Measurements from ENCODE around the gene ZNF197.
"Not testable (repeated sequence)": the region's sequence is repeated elsewhere in the genome, so short reads cannot be mapped to it uniquely, and the experiment has no call there.

The ZNF197 gene

DNA sequence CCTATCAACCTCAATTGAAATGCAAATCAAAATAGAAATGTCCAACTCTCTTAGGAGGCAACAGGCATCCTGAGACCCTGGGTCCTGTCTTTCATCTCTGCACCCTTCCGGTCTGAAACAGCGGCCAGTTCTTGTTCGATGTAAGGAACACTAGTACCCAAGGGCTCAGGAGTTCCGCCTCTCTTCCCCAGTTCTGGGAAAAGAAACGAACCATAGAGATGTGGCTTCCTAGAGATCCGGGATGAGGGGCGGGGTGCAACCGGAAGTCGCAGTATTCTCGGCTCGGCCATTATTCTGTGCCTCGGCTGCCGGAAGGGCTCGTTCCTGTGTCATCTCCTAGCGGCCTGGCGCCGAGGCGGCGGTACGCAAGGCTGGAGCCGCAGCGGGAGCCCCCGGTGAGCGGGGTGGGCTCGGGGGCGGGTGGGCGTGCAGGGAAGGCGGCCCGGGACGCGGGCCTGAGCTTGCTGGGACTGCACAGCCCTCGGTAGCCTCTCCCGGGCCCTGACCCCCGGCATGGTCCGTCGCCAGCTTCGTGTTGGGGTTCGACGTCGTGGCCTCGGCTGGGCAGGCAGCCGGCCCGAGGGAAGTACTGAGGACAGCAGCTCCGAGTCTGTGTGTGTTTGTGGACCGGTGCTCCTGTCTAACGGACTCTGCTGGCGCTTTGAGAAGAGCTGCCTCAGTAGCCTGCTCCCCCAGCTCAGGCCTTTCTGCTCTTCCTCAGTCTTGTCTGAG, at the start of gene ZNF197:
TSS of gene ZNF197 (plus strand) at position 288 of the 732 bp plus-strand sequence. CDS start 4,119 bp downstream, outside the sequence.
- DNase-seq, result no peak

DNA sequence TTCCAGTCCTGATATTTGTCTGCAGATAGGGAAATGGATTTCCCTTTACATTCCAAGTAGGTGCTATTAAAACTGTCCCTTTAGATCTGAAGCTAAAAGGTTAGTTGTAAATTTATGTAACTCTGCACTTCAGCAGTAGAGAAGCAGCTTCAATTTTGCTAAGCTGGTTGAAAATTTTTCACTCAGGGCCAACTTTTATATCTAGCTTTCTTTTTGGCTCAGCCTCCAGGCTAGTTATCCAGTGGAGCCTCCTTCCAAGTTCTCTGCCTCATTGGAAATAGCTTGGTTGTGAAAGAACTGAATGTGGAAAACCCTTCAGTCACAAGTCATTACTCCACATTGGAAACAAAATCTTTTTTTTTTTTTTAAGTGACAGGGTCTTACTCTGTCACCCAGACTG, 48.2 kb upstream of the ZNF197 start:
- DNase-seq, result no peak

DNA sequence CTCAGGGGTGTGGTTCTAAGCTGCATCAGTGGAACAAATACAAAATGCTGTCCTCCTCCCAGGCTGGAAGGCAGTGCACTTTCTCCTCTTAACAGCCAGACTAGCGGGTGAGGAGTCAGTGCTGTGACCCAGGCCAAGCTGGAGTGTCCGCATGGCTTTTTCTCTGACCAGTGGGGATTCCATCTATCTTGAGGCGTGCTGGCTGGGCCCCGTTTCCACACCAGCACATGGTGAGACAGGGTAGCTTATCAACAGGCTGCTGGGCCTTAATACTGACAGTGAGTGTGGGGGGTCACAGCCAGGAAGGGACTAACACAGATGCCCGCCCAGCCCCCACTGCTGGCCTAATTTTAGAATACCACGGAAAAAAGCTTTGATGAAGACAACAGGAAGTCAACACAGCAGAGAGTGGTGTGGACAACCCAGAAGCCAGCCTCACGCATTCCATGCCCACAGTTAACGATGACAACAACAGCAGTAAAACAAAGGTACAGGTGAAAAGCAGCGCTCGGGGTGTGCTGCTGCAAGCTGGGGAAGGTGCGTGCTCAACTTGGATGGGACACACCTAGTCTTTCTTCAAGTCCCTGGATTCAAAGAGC, 47.4 kb upstream of the ZNF197 start:
- not testable (repeated sequence) for DNase-seq

DNA sequence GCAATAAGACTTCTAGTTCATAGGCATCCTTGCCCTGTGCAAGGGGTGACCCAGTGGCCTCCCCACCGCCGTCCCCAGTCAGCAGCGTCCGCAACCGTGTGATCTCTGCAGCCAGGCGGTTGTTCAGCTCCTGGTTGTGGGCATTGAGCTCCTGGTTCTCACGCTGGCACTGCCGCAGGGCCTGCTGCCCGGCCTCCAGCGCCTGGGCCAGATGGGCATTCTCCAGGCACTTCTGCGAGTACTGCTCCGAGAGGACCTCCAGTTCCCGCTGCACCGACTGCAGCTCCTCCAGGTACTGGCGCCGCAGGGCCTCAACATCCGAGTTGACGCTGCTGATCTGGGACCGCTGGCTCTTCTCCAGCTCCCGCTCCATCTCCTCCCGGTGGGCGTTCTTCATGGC, 46.5 kb upstream of the ZNF197 start:
- DNase-seq, result not testable (repeated sequence)

DNA sequence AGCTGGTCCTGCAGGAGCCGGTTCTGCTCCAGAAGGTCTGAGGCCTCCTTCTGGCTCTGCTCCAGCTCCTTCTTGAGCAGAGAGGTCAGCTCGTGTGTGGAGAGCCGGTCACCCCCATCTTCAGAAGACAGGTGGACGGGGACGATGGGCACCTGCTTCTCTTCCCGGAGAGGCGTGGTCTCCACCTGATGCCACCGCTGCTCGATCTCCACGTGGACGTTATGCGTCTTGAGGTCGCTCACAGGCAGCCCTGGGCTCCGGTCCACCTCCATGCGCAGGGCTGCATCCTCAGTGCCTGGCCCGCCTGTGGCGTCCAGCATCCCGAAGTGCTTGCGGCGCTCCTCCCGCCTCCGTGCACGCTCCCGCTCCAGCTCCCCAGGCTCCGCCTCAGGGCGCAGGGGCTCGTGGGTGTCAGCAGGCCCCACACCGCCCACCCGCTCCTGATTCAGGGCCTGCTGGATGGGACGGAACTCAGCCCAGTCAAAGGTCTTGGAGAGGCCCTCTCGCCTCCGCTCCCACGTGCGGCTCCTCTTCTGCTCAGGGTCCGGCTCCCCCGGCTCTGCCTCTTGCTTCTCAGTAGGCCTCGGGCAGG, 45.8 kb upstream of the ZNF197 start:
- not testable (repeated sequence) for DNase-seq

DNA sequence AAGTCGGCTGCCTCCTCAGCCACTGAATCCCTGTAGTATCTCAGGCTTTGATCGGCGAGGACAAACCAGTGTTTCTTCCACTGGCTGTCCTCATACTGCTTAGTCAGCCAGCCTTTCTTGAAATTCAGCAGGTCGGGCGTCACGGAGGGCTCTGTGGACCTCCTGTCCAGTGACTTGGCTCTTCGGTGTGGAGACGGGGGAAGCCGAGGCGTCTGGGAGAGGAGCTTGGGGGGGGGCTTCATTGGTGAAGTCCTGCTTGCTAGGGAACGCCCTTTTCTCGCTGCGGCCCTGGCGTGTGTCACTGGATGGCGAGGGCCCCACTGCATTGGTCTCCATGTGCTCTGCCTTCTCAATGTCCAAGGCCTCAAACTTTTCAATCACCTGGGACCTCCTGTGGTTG, 45.1 kb upstream of the ZNF197 start:
- DNase-seq, result not testable (repeated sequence)

DNA sequence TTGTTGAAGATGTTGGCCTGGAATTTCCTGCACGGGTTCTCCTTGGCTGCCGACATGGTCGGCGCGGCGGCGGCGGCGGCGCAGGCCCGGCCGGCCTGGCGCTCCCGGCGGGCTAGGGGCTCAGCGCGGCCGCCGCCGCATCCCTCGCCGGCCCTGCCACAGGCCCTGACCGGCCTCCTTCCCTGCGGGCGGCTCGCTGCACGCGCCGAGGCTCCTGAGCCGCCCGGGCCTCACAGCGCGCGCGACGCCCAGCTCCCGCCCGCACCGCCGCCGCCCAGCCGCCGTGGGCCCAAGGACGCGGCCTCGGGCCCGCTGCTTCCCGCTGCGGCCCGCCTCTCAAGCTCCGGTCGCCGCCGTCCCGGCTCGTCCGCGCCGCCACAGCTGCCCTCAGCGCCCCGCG, 43.9 kb upstream of the ZNF197 start:
- not testable (repeated sequence) for DNase-seq

DNA sequence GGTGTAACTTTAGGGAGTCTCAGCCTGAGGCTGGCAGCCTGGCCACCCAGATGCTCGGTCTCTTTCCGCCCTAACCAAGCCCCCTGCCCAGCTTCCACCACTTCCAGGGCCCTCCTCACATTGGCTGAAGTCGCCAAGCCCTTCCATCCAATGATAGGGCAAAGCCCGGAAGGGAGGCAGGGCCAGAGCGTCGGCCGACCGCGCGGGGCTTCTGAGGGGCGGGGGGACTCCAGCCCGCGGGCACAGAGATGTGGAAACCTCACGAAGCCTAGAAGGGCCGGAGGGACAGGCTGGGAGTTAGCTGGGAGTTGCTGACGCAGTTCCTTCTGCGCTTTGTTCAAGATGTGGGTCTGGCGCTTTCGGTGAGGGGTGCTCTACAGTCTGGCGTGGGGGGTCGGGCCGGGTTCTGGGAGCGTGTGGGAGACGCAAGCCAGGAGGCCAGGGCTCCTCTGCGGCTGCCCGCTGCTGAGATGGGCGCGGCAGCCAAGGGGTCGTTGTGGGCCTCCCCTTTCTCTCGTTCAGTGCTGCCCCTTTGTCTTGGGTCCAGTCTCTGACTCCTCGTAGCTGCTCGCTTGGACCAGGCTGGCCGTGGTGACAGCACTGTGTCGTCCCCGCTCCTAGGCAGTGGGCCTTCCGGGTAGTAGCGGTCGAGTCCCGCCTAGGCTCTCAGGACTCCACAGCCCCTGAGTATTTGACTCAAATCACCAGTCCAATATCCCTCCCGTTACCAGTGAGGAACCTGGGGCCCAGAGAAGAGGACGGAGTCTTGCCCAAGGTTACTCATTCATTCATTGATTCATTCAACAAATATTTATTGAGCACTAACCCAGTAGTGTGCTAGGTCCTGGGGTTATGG, 40.0 kb upstream of the ZNF197 start, which contains the start of gene ZNF660:
TSS of gene ZNF660 (plus strand) at position 319 of the 856 bp plus-strand sequence. CDS start 9,230 bp downstream, outside the sequence.
- peak; percentile 14 for DNase-seq

DNA sequence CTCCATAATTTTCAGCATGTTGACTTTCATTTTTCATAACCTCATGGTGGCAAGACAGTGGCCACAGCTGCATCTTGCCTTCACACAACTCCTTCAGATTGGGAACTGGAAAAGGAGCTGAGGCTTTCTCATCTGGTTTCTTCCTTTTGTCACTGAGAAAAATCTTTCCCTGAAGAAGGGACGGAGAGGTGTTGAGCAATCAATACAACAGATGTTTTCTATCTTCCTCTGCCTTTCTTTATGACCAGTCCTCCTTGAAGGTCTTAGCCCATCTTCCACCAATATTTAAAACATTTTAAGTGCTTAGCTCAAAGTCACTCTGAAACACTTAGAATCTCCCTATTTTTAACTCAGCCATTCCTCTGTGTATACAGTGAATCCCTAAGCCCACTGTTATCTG, 28.2 kb upstream of the ZNF197 start:
- DNase-seq, result no peak

DNA sequence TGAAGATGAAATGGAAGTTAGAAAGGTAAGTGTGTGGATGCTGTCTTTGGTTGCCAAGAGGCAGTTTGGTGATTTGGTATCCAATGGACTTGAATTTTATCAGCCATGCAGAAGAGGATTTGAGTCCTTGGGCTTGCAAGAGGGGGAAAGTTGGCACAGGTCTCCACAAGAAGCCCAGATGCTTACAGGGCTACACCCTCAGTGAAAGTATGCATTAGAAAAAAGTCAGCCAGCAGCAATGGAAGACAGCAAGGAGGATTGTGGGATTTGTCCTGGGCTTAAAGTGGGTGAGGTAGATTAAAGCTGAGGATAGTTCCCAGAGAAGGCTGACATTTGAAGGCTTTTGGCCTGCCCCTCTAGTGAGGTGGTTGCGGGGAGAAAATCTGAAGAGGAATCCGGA, 23.1 kb upstream of the ZNF197 start:
- no peak for DNase-seq

DNA sequence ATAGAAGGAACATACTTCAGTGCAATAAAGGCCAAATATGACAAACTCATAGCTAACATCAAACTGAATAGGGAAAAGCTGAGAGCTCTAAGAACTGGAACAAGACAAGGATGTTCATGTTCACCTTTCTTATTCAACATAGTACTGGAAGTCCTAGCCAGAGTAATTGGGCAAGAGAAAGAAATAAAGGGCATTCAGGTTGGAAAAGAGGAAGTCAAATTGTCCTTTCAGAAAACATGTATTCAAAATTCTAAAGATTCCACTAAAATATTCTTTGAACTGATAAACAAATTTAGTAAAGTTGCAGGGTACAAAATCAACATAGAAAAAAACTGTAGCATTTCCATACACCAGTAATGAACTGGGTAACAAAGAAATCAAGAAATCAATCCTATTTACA, 12.2 kb upstream of the ZNF197 start:
- no peak for DNase-seq

DNA sequence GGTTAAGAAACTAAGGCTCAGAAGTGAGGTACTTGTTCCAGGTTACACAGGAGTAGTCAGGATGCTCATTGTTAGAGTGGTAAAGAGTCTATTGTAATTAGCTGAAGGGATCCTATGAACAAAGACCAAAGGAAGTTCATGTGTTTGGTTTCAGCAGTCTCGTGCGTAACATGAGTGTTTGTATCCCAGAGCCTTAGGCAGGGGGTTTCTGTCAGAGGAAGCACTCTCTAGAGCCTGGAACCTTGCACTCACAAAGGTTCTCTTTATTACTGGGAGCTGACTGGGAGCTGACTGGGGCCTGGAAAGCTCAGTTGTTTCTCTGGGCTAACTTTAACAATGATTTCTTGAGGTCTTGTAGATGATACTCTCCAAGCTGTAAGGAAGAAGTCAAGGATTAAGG, 3.9 kb downstream of the ZNF197 start:
- no peak for DNase-seq

DNA sequence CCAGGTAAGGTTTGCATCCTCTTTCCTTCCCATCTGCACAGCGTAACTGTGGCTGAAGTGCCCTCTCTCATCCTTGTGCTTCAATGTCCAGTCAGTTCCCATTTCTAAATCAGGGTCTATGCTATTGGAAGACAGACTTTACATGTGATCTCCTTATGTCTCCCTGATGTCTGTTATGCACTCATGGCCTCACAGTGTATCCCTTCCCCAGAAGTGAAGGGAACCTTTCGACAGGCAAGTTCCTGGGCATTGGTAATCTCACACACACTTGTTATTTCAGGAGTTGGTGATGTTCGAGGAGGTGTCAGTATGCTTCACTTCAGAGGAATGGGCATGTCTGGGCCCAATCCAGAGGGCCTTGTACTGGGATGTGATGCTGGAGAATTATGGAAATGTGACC, 7.4 kb downstream of the ZNF197 start:
- DNase-seq, result no peak

DNA sequence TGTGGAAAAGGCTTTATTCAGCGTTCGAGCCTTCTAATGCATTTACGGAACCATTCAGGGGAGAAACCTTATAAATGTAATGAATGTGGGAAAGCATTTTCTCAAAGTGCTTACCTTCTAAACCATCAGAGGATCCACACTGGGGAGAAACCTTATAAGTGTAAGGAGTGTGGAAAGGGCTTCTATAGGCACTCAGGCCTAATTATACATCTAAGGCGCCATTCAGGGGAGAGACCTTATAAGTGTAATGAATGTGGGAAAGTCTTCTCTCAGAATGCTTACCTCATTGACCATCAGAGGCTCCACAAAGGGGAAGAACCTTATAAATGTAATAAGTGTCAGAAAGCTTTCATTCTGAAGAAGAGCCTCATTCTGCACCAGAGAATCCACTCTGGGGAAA, 17.5 kb downstream of the ZNF197 start:
- no peak for DNase-seq

DNA sequence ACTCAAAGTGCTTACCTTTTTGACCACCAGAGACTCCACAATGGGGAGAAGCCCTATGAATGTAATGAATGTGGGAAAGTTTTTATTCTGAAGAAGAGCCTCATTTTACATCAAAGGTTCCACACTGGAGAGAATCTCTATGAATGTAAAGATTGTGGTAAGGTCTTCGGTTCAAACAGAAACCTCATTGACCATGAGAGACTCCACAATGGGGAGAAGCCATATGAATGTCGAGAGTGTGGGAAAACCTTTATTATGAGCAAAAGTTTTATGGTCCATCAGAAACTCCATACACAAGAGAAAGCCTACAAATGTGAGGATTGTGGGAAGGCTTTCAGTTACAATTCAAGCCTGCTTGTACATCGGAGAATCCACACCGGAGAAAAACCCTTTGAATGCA, 18.2 kb downstream of the ZNF197 start:
- DNase-seq, result no peak

DNA sequence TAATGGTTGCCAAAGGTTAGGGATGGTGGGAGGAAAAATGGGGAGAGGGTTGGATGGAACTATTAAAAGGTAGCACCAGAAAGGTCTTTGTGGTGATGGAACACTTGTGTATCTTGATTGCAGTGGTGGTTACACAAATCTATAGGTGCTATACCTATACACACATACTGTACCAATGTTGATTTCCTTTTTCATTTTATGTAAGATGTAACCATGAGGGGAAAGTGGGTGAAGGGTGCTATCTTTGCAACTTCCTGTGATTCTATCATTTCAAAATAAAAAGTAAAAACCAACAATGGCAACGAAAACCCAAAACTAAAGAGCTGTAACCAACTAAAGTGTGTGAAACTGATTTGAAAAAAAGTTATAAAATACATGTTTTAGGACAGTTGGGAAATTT, 22.9 kb downstream of the ZNF197 start:
- DNase-seq, result no peak

DNA sequence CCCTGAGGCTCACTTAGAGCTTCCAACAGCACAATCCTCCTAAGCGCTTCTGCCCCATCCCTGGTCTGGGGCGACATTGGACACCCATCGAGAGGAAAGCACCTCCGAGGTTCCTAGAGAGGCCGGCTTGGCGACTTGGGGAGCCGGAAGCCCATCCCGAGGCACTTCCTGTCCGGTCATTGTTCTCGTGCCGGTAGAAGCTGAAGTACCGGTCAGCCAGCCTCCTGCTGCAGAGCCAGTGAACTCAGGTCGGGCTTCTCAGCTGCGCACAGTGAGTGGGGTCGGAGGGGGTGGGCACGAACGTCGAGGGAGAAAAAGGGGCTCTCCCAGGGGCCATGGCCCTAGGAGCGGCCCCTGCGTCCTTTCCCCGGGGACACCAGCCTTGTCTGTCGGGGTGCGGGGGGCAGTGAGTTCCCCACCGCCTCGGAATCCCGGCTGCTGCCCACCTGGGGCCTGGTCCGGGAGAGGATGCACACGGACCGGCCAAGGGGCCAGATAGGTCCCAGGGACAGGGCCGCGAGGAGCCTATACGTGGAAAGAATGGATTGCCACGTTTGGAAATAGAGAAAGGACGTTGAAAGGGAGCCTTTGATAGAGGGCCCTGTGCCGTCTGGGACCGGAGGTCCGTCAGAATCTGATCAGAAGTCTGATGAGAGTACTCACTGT, 23.9 kb downstream of the ZNF197 start, which contains the start of gene ZNF35:
TSS of gene ZNF35 (plus strand) at position 169 of the 666 bp plus-strand sequence. CDS start 2,336 bp downstream, outside the sequence.
- DNase-seq, result no peak

DNA sequence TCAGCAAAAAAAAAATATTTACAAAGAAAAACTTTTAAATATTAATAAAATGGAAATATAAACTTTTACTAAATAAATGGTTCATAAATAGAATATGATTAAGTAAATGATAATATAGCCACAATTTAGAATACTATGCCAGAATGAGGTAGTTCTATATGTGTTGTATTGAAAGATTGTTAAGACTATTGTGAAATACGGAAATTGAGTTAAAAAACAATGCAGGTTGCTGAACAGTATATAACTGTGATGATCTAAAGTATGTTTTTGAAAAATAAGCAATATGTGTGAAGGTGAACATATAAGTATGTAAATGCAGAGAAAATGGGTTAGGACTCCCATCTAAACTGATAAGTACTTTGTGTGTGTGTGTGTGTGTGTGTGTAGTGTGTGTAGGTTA, 24.9 kb downstream of the ZNF197 start:
- DNase-seq, result no peak

DNA sequence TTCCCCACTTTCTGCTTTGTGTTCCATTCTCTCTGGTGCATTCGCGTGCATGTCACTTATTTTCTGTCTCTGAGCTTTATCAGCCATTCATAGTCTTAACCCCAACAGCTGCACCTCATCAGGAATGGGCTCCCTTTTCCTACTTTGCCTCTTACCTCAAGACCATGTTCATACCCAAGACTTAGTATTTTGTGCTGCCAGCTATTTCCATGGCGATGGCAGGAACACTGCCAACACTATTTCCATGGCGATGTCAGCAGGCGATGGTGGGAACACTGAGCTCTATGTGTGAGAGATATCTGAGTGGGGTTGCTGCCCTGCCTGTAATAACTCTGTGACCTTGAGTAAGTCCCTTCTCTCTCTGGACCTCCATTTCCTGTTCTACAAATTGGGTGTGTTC, 29.2 kb downstream of the ZNF197 start:
- DNase-seq, result no peak

DNA sequence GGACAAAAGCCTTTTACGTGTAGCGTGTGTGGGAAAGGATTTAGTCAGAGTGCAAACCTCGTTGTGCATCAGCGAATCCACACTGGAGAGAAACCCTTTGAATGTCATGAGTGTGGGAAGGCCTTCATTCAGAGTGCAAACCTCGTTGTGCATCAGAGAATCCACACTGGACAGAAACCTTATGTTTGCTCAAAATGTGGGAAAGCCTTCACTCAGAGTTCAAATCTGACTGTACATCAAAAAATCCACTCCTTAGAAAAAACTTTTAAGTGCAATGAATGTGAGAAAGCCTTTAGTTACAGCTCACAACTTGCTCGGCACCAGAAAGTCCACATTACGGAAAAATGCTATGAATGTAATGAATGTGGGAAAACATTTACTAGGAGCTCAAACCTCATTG, 34.2 kb downstream of the ZNF197 start:
- no peak for DNase-seq

DNA sequence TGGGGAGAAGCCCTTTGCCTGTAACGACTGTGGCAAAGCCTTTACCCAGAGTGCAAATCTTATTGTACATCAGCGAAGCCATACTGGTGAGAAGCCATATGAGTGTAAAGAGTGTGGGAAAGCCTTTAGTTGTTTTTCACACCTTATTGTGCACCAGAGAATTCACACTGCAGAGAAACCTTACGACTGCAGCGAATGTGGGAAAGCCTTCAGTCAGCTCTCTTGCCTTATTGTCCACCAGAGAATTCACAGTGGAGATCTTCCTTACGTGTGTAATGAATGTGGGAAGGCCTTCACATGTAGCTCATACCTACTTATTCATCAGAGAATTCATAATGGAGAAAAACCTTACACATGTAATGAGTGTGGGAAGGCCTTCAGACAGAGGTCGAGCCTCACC, 34.6 kb downstream of the ZNF197 start:
- DNase-seq, result no peak

DNA sequence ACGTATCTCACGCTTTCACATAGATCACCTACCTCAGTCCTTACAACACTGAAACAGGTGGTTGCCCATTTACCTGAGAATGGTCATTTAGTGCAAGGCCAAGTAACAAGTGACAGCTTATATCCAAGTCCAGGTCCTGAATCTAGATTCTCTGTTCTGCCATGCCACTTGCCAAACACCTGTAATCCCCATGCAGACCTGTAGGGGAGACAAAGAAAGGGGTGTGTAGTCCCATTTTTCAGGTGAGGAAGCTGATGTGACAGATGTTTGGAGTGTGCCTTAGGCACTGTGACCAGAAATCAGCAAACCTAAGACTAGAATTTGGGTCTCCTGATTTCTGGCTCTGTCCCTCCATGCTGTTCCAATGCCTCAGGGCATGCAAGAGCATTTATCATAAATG, 36.4 kb downstream of the ZNF197 start:
- DNase-seq, result no peak

DNA sequence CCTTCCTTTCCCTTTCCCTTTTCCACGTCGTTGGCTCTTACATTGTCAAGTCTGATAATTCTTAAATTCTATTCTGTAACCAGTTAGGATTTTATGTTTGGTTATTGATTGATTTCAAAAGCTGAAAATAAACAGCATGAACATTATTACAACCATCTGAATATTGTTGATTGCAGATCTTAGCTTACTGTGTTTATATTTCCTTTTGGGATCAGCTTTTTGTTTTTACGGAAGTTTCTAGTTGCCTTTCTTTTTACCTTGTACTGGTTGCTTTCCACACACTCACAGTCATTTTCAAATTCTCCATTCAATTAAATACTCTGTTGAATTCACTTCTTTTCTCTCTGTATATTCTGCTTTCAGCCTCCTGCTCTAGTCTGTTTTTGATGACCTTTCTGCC, 40.3 kb downstream of the ZNF197 start:
- DNase-seq, result no peak

Data from NCI-H1436 treated with DMSO at 0.1 percent for 48 hours (cell line).